ENCODE measurements around the gene FAM3A. TPM values are rescaled to one million over a fixed set of nuclear protein-coding genes. Genes with fewer than 3 reads are reported as not detected.

Gene FAM3A
- total and polyA plus RNA-seq, 9 of the 15 experiments (the other 6 are each of a cell fraction or from before 2014, with no cell fraction given), result 0.75 to 70.6 (median 27.0) TPM

GRCh38 chrX:154462396-154462795, 53.6 kb downstream of the FAM3A start (continued):
- TF ChIP-seq SRSF3 (IDR thresholded peaks at IDR 0.05; ENCODE audit: insufficient read depth, low read length) (no peak), LARP7 (IDR thresholded peaks at IDR 0.05) (no peak), CGGBP1 (CRISPR knock-in tag; IDR thresholded peaks at IDR 0.05) (no peak), VEZF1 (CRISPR knock-in tag; IDR thresholded peaks at IDR 0.05) (no peak), BCLAF1 (IDR thresholded peaks at IDR 0.05; ENCODE audit: borderline replicate concordance in 1 of 2, control insufficient read depth in 1 of 2, low read depth in 2 of 2, low read length in 1 of 2) (no peak), SAP30 (IDR thresholded peaks at IDR 0.05; ENCODE audit: borderline replicate concordance, insufficient read depth, low read depth, low read length, poor library complexity, severe bottlenecking) (no peak), ZNF586 (CRISPR knock-in tag; conservative IDR thresholded peaks at IDR 0.05) (no peak), ZNF695 (CRISPR knock-in tag; IDR thresholded peaks at IDR 0.05) (no peak), BCL6 (CRISPR knock-in tag; IDR thresholded peaks at IDR 0.05) (no peak), ZFX (CRISPR knock-in tag; IDR thresholded peaks at IDR 0.05) (no peak)
